ENCODE results near the gene PPP4R4.

The PPP4R4 gene

GRCh38 chr14:94173885-94174603 is at the start of gene PPP4R4:
Gene PPP4R4 (plus strand): TSS chr14:94174322. CDS start chr14:94174466, 144 bp downstream.
- DNase-seq = no peak

- DNase-seq = no peak
Measured at GRCh38 chr14:94124582-94125377, 49.3 kb upstream of the PPP4R4 start.

GRCh38 chr14:94125659-94126418 is 48.3 kb upstream of the PPP4R4 start:
- DNase-seq = no peak

GRCh38 chr14:94126419-94126677 is 47.8 kb upstream of the PPP4R4 start:
- no peak for DNase-seq

GRCh38 chr14:94126800-94127199 is 47.3 kb upstream of the PPP4R4 start:
- no peak for DNase-seq

GRCh38 chr14:94127330-94127729 is 46.8 kb upstream of the PPP4R4 start:
- DNase-seq = no peak

GRCh38 chr14:94128216-94128839 is 45.8 kb upstream of the PPP4R4 start:
- DNase-seq = no peak

GRCh38 chr14:94129111-94129757 is 44.9 kb upstream of the PPP4R4 start, which contains the start of gene IFI27L2:
Gene IFI27L2 (minus strand): TSS chr14:94129604. CDS start chr14:94129564, 40 bp downstream.
- no peak for DNase-seq

- DNase-seq = no peak
Measured at GRCh38 chr14:94129758-94130414, 44.2 kb upstream of the PPP4R4 start.

GRCh38 chr14:94132285-94132887 is 41.7 kb upstream of the PPP4R4 start:
- no peak for DNase-seq

- no peak for DNase-seq
Measured at GRCh38 chr14:94135476-94135875, 38.6 kb upstream of the PPP4R4 start.

GRCh38 chr14:94136575-94137331 is 37.4 kb upstream of the PPP4R4 start:
- DNase-seq = no peak

- no peak for DNase-seq
Measured at GRCh38 chr14:94138251-94138650, 35.9 kb upstream of the PPP4R4 start.

- DNase-seq = no peak
Measured at GRCh38 chr14:94139006-94139405, 35.1 kb upstream of the PPP4R4 start.

GRCh38 chr14:94139421-94139820 is 34.7 kb upstream of the PPP4R4 start:
- no peak for DNase-seq

GRCh38 chr14:94142247-94142646 is 31.9 kb upstream of the PPP4R4 start:
- no peak for DNase-seq

GRCh38 chr14:94142836-94143235 is 31.3 kb upstream of the PPP4R4 start:
- DNase-seq = no peak

GRCh38 chr14:94143239-94143638 is 30.9 kb upstream of the PPP4R4 start:
- no peak for DNase-seq

GRCh38 chr14:94143711-94144110 is 30.4 kb upstream of the PPP4R4 start:
- DNase-seq = no peak

- DNase-seq = peak; percentile 9
Measured at GRCh38 chr14:94144765-94145164, 29.4 kb upstream of the PPP4R4 start.
